H1 (cell line): ENCODE data around the gene PIK3R3. TPM values are rescaled to one million over a fixed set of nuclear protein-coding genes. Genes with fewer than 3 reads are reported as not detected.

Experiments used
- JUND ChIP-seq: IDR thresholded peaks from 2 replicates; pipeline ENCODE4 v1.6.1; 2011; ENCODE audit warnings: mild to moderate bottlenecking, improper control_type of control experiment, low read length
- PHF8 ChIP-seq: fragments of 200-600 bp; sonication (generic); conservative IDR thresholded peaks from 2 replicates; pipeline ENCODE4 v1.7.1; 2012; ENCODE audit warnings: low read depth, mild to moderate bottlenecking, inconsistent platforms, low read length, moderate library complexity
- POLR2AphosphoS5 ChIP-seq: IDR thresholded peaks from 2 replicates; pipeline ENCODE4 v1.6.1; 2011; ENCODE audit warnings: low read depth, low read length
- RAD21 ChIP-seq, 2 experiments: IDR thresholded peaks in 1 of 2; conservative IDR thresholded peaks in 1 of 2; 2 replicates each; pipeline ENCODE4 v1.6.1; 2011; ENCODE audit warnings: low read depth in 2 of 2, low read length in 2 of 2, improper control_type of control experiment in 1 of 2, inconsistent platforms in 1 of 2, mild to moderate bottlenecking in 1 of 2, moderate library complexity in 1 of 2
- RXRA ChIP-seq: IDR thresholded peaks from 2 replicates; pipeline ENCODE4 v1.6.1; 2011; ENCODE audit warnings: low read depth, mild to moderate bottlenecking, low read length, moderate library complexity; ENCODE audit not compliant: insufficient read depth
- SIX5 ChIP-seq: IDR thresholded peaks from 2 replicates; pipeline ENCODE4 v1.6.1; 2011; ENCODE audit warnings: mild to moderate bottlenecking, low read depth, low read length
- TAF1 ChIP-seq: IDR thresholded peaks from 2 replicates; pipeline ENCODE4 v1.6.1; 2011; ENCODE audit warnings: mild to moderate bottlenecking, low read depth, low read length
- USF2 ChIP-seq: IDR thresholded peaks from 2 replicates; pipeline ENCODE4 v1.6.1; 2011; ENCODE audit warnings: low read length, improper control_type of control experiment
- polyA plus RNA-seq, 7 experiments: library from polyadenylated mRNA; depleted of rRNA in 3 of 7; stranded (reverse) in 5 of 7; unstranded in 2 of 7; fragments of >200 nt in 5 of 7; fragments of 200-250 nt in 2 of 7; gene quantifications; 1 replicate in 5 of 7; 2 replicates in 1 of 7; 4 replicates in 1 of 7; pipeline versions ENCODE4 v1.2.1 to v1.2.3, GENCODE V29; 2011 to 2013; ENCODE audit warnings: missing spikeins in 2 of 7, mixed read lengths in 2 of 7
- total RNA-seq: library from RNA; stranded (reverse); fragmentation: NEBNext Ultra II Directional; extraction: Animal tissue kit (Norgen Biotek cat#: 25700); gene quantifications from 2 replicates; pipeline ENCODE4 v1.2.1, GENCODE V29; 2021

PIK3R3 gene
- total and polyA plus RNA-seq, 2 of the 8 experiments (the other 6 are each of a cell fraction or from before 2014, with no cell fraction given): 5.3 to 13.6 TPM

GRCh38 chr1:46173361-46173856 is 41.0 kb upstream of the PIK3R3 start (continued):
- TF ChIP-seq RAD21 (IDR thresholded peaks at IDR 0.05 in 1 of 2, conservative IDR thresholded peaks at IDR 0.05 in 1 of 2; ENCODE audit: low read depth in 2 of 2, low read length in 2 of 2) (peak in 1 of 2 experiments; percentile 23; a peak in 3 of 4 replicates), JUND (peak; percentile 45; the same call in 1 of the 2 replicates), SIX5 (no peak), POLR2AphosphoS5 (no peak), PHF8 (no peak), USF2 (no peak), TAF1 (no peak), RXRA (no peak)
